ENCODE results near the gene CHST11.

Gene CHST11

GRCh38 chr12:104463368-104463767, 6.6 kb downstream of the CHST11 start:
- no peaks in the 10 kb centered on the region for H3K27me3 ChIP-seq (replicated peaks in 2 of 5; ENCODE audit: control insufficient read depth in 4 of 5, insufficient read depth in 5 of 5, low read length in 4 of 5)
- H3K9me3 ChIP-seq (ENCODE audit: control extremely low read depth in 1 of 5, control insufficient read depth in 4 of 5, insufficient read depth in 2 of 5, low read depth in 1 of 5, low read length in 4 of 5): no peaks in the 10 kb centered on the region
- DNase-seq: peak in 2 of 3 donors; percentile 48 to 66
- peaks cover 0 to 59% (median 7%) of the 10 kb centered on the region in 4 experiments for H3K36me3 ChIP-seq (ENCODE audit: control insufficient read depth in 4 of 4, insufficient read depth in 4 of 4, low read length in 3 of 4)
- whole genome bisulfite sequencing (ENCODE audit: insufficient coverage): 60% methylated on average over 1 of the region's 1 CpG
- peaks cover 58 to 92% (median 87%) of the 10 kb centered on the region in 4 experiments for H3K4me1 ChIP-seq (ENCODE audit: control extremely low read depth in 1 of 4, control insufficient read depth in 4 of 4, insufficient read depth in 4 of 4, low read length in 3 of 4)
- ChIA-PET CTCF (no interaction called here), POLR2A (interaction anchor here (0.6 to 1.3 kb wide), 2 partner anchors 10 to 223 kb away, joined by 5 to 7 read pairs; no protein-coding TSS in a partner anchor)
- H3K27ac ChIP-seq (ENCODE audit: insufficient read depth in 1 of 2, low read depth in 1 of 2, low read length in 2 of 2, poor library complexity in 1 of 2, severe bottlenecking in 2 of 2): peak overlapping the region; percentile 46 to 81
- peak overlapping the region in 5 of 7 experiments; percentile 2 to 67 (median 43) for H3K4me3 ChIP-seq (ENCODE audit: control insufficient read depth in 1 of 7, extremely low read depth in 1 of 7, insufficient read depth in 4 of 7, low read depth in 2 of 7, low read length in 6 of 7)

- DNase-seq: no peak
- WGBS (ENCODE audit: insufficient coverage): 100% methylated on average over 3 of the region's 3 CpGs
- Histone ChIP-seq H3K36me3 (ENCODE audit: control insufficient read depth in 4 of 4, insufficient read depth in 4 of 4, low read length in 3 of 4) (peaks cover 0 to 57% (median 2%) of the 10 kb centered on the region in 4 experiments), H3K9me3 (ENCODE audit: control extremely low read depth in 1 of 5, control insufficient read depth in 4 of 5, insufficient read depth in 2 of 5, low read depth in 1 of 5, low read length in 4 of 5) (no peaks in the 10 kb centered on the region), H3K27ac (ENCODE audit: insufficient read depth in 1 of 2, low read depth in 1 of 2, low read length in 2 of 2, poor library complexity in 1 of 2, severe bottlenecking in 2 of 2) (peak overlapping the region in 1 of 2 experiments; percentile 41), H3K27me3 (replicated peaks in 2 of 5; ENCODE audit: control insufficient read depth in 4 of 5, insufficient read depth in 5 of 5, low read length in 4 of 5) (no peaks in the 10 kb centered on the region), H3K4me1 (ENCODE audit: control extremely low read depth in 1 of 4, control insufficient read depth in 4 of 4, insufficient read depth in 4 of 4, low read length in 3 of 4) (peaks cover 63 to 98% (median 93%) of the 10 kb centered on the region in 4 experiments), H3K4me3 (ENCODE audit: control insufficient read depth in 1 of 7, extremely low read depth in 1 of 7, insufficient read depth in 4 of 7, low read depth in 2 of 7, low read length in 6 of 7) (peak overlapping the region in 3 of 7 experiments; percentile 8 to 48 (median 42))
- POLR2A ChIA-PET: no interaction called here
- CTCF ChIA-PET: no interaction called here
Measured at GRCh38 chr12:104464899-104465298, 8.2 kb downstream of the CHST11 start.

- H3K27me3 ChIP-seq (replicated peaks in 2 of 5; ENCODE audit: control insufficient read depth in 4 of 5, insufficient read depth in 5 of 5, low read length in 4 of 5): no peaks in the 10 kb centered on the region
- H3K36me3 ChIP-seq (ENCODE audit: control insufficient read depth in 4 of 4, insufficient read depth in 4 of 4, low read length in 3 of 4): peaks cover 2 to 54% (median 3%) of the 10 kb centered on the region in 4 experiments
- peak overlapping the region; percentile 15 to 71 for H3K27ac ChIP-seq (ENCODE audit: insufficient read depth in 1 of 2, low read depth in 1 of 2, low read length in 2 of 2, poor library complexity in 1 of 2, severe bottlenecking in 2 of 2)
- peak overlapping the region in 4 of 7 experiments; percentile 35 to 64 (median 58) for H3K4me3 ChIP-seq (ENCODE audit: control insufficient read depth in 1 of 7, extremely low read depth in 1 of 7, insufficient read depth in 4 of 7, low read depth in 2 of 7, low read length in 6 of 7)
- H3K4me1 ChIP-seq (ENCODE audit: control extremely low read depth in 1 of 4, control insufficient read depth in 4 of 4, insufficient read depth in 4 of 4, low read length in 3 of 4): peaks cover 60 to 97% (median 87%) of the 10 kb centered on the region in 4 experiments
- 100% methylated on average over 1 of the region's 2 CpGs for WGBS (ENCODE audit: insufficient coverage)
- DNase-seq: no peak
- POLR2A ChIA-PET: interaction anchor here (0.5 to 1.3 kb wide), 2 partner anchors 10 to 571 kb away, joined by 3 read pairs; no protein-coding TSS in a partner anchor
- no peaks in the 10 kb centered on the region for H3K9me3 ChIP-seq (ENCODE audit: control extremely low read depth in 1 of 5, control insufficient read depth in 4 of 5, insufficient read depth in 2 of 5, low read depth in 1 of 5, low read length in 4 of 5)
- CTCF ChIA-PET: interaction anchor here (1.0 to 1.4 kb wide), 4 partner anchors 11 to 102 kb away, joined by 3 read pairs; no protein-coding TSS in a partner anchor
Measured at GRCh38 chr12:104466709-104467345, 10.1 kb downstream of the CHST11 start.

- Histone ChIP-seq H3K4me1 (ENCODE audit: control extremely low read depth in 1 of 4, control insufficient read depth in 4 of 4, insufficient read depth in 4 of 4, low read length in 3 of 4) (peaks cover 56 to 98% (median 88%) of the 10 kb centered on the region in 4 experiments), H3K27ac (ENCODE audit: insufficient read depth in 1 of 2, low read depth in 1 of 2, low read length in 2 of 2, poor library complexity in 1 of 2, severe bottlenecking in 2 of 2) (peak overlapping the region; percentile 15 to 71), H3K4me3 (ENCODE audit: control insufficient read depth in 1 of 7, extremely low read depth in 1 of 7, insufficient read depth in 4 of 7, low read depth in 2 of 7, low read length in 6 of 7) (peak overlapping the region in 5 of 7 experiments; percentile 33 to 64 (median 53)), H3K27me3 (replicated peaks in 2 of 5; ENCODE audit: control insufficient read depth in 4 of 5, insufficient read depth in 5 of 5, low read length in 4 of 5) (no peaks in the 10 kb centered on the region), H3K36me3 (ENCODE audit: control insufficient read depth in 4 of 4, insufficient read depth in 4 of 4, low read length in 3 of 4) (peaks cover 2 to 56% (median 3%) of the 10 kb centered on the region in 4 experiments), H3K9me3 (ENCODE audit: control extremely low read depth in 1 of 5, control insufficient read depth in 4 of 5, insufficient read depth in 2 of 5, low read depth in 1 of 5, low read length in 4 of 5) (no peaks in the 10 kb centered on the region)
- ChIA-PET CTCF (interaction anchor here (1.0 to 1.4 kb wide), 2 partner anchors 11 to 20 kb away, joined by 3 read pairs; no protein-coding TSS in a partner anchor), POLR2A (interaction anchor here (0.5 to 1.3 kb wide), 2 partner anchors 10 to 570 kb away, joined by 3 read pairs; no protein-coding TSS in a partner anchor)
- DNase-seq: peak; percentile 42 to 75 (median 62)
- 11% methylated on average over 3 of the region's 5 CpGs for WGBS (ENCODE audit: insufficient coverage)
Measured at GRCh38 chr12:104467346-104467837, 10.6 kb downstream of the CHST11 start.

GRCh38 chr12:104468371-104468770, 11.6 kb downstream of the CHST11 start:
- DNase-seq: no peak
- no peaks in the 10 kb centered on the region for H3K27me3 ChIP-seq (replicated peaks in 2 of 5; ENCODE audit: control insufficient read depth in 4 of 5, insufficient read depth in 5 of 5, low read length in 4 of 5)
- H3K9me3 ChIP-seq (ENCODE audit: control extremely low read depth in 1 of 5, control insufficient read depth in 4 of 5, insufficient read depth in 2 of 5, low read depth in 1 of 5, low read length in 4 of 5): no peaks in the 10 kb centered on the region
- no peak overlapping the region for H3K27ac ChIP-seq (ENCODE audit: insufficient read depth in 1 of 2, low read depth in 1 of 2, low read length in 2 of 2, poor library complexity in 1 of 2, severe bottlenecking in 2 of 2)
- POLR2A ChIA-PET: interaction anchor here (1.3 kb wide), 1 partner anchor 9 kb away, joined by 3 read pairs; no protein-coding TSS in a partner anchor
- H3K36me3 ChIP-seq (ENCODE audit: control insufficient read depth in 4 of 4, insufficient read depth in 4 of 4, low read length in 3 of 4): peaks cover 2 to 59% (median 3%) of the 10 kb centered on the region in 4 experiments
- H3K4me1 ChIP-seq (ENCODE audit: control extremely low read depth in 1 of 4, control insufficient read depth in 4 of 4, insufficient read depth in 4 of 4, low read length in 3 of 4): peaks cover 55 to 98% (median 89%) of the 10 kb centered on the region in 4 experiments
- CTCF ChIA-PET: no interaction called here
- peak overlapping the region in 3 of 7 experiments; percentile 27 to 62 (median 33) for H3K4me3 ChIP-seq (ENCODE audit: control insufficient read depth in 1 of 7, extremely low read depth in 1 of 7, insufficient read depth in 4 of 7, low read depth in 2 of 7, low read length in 6 of 7)
- 100% methylated on average over 2 of the region's 5 CpGs for WGBS (ENCODE audit: insufficient coverage)

GRCh38 chr12:104469066-104469465, 12.3 kb downstream of the CHST11 start:
- WGBS (ENCODE audit: insufficient coverage): 83% methylated on average over 2 of the region's 4 CpGs
- H3K4me1 ChIP-seq (ENCODE audit: control extremely low read depth in 1 of 4, control insufficient read depth in 4 of 4, insufficient read depth in 4 of 4, low read length in 3 of 4): peaks cover 52 to 99% (median 88%) of the 10 kb centered on the region in 4 experiments
- CTCF ChIA-PET: interaction anchor here (0.9 to 1.2 kb wide), 2 partner anchors 48 to 94 kb away, joined by 3 read pairs; no protein-coding TSS in a partner anchor

More at GRCh38 chr12:104469066-104469465, 12.3 kb downstream of the CHST11 start:
- H3K9me3 ChIP-seq (ENCODE audit: control extremely low read depth in 1 of 5, control insufficient read depth in 4 of 5, insufficient read depth in 2 of 5, low read depth in 1 of 5, low read length in 4 of 5): no peaks in the 10 kb centered on the region
- DNase-seq: no peak
- H3K4me3 ChIP-seq (ENCODE audit: control insufficient read depth in 1 of 7, extremely low read depth in 1 of 7, insufficient read depth in 4 of 7, low read depth in 2 of 7, low read length in 6 of 7): no peak overlapping the region
- POLR2A ChIA-PET: no interaction called here
- H3K27ac ChIP-seq (ENCODE audit: insufficient read depth in 1 of 2, low read depth in 1 of 2, low read length in 2 of 2, poor library complexity in 1 of 2, severe bottlenecking in 2 of 2): peak overlapping the region in 1 of 2 experiments; percentile 20
- peaks cover 2 to 55% (median 3%) of the 10 kb centered on the region in 4 experiments for H3K36me3 ChIP-seq (ENCODE audit: control insufficient read depth in 4 of 4, insufficient read depth in 4 of 4, low read length in 3 of 4)
- no peaks in the 10 kb centered on the region for H3K27me3 ChIP-seq (replicated peaks in 2 of 5; ENCODE audit: control insufficient read depth in 4 of 5, insufficient read depth in 5 of 5, low read length in 4 of 5)

Measured in common myeloid progenitor, CD34-positive (primary cell).